KG1 (cell line): ENCODE results near the gene SECISBP2.

Source experiments
- DNase-seq: peaks from one replicate; lab custom pipeline; 2025; lab: John Stamatoyannopoulos, UW

SECISBP2 gene

DNA sequence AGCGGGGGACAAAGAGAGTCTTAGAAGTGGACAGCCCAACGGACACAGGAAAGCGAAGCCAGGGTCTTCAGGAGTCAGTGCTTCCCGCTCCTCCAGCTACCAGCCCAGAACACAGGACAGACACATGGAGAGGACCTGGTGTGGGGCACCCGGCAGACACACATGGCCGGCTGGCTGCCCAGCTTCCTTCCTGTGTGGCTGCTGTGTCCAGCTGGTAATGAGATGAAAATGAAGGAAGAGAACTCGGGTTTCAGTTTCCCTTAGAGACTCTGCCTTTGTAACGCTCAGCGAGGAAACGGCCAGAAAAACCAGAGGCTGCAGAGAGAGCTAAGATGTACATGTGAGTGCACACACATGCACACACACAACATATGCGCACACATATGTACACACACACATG lies 87.5 kb downstream of the SECISBP2 start:
- DNase-seq: no peak

DNA sequence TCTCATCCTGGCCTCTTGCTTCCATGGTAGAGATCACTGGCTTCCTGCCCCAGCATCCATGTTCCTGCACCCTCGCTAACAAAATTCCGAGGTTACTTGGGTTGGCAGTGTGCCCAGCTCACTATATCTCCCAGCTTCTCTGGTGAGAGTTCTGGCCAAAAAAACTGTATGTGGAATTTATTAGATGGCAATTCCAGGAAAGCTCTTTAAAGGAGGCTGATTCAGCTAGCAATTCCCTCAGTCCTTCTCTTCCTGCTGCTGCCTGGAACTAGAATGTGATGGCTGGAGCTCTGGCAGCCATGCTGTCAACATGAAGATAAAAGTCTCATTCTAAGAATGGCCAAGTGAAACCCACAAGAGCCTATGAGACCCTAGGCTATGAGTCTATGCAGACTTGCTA lies 88.8 kb downstream of the SECISBP2 start:
- no peak for DNase-seq

DNA sequence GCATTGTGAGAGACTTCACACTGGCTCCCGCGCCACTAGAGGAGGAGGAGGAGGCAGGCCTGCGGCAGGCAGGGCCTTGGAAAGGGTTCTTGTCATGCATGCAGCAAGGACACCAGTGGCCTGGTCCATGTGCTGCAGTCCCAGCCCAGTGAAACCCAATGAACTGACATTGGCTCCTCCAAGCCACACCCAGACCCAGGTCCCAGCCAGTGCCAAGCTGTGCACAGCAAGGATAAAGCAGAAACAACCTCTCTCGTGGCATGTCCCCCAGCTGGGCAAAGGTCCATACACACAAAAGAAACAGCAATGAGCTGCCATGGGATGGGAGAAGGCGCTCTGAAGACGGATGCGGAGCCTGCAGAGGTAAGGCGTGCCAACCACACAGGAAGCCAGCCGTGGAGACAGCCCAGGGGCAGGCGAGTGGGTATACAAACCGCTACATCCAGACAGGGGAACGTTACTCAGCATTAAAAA lies 90.4 kb downstream of the SECISBP2 start:
- DNase-seq: peak; percentile 80
